ENCODE measurements around the gene MRPL43. TPM values are rescaled to one million over a fixed set of nuclear protein-coding genes. Genes with fewer than 3 reads are reported as not detected.

Gene MRPL43
- total and polyA plus RNA-seq, 10 of the 15 experiments (the other 5 are each of a cell fraction or from before 2014, with no cell fraction given): 16.6 to 108 (median 65.1) TPM

- 64% methylated on average over 10 of the region's 10 CpGs for WGBS (ENCODE audit: insufficient coverage, insufficient replicate concordance, low lambda C conversion rate, missing lambda C conversion rate)
- intact Hi-C loops (cut with micrococcal nuclease; ENCODE audit: unreplicated experiment) (no loop called here), in situ Hi-C loops (cut with MboI) (no loop called here)
- no peaks in the 10 kb centered on the region for H3K9me3 ChIP-seq (replicated peaks; ENCODE audit: control insufficient read depth, insufficient read depth, low read length)
- no peak overlapping the region for H3K4me2 ChIP-seq (ENCODE audit: control insufficient read depth, insufficient read depth)
- ChIA-PET POLR2A (interaction anchor here (0.6 kb wide), 1 partner anchor 170 kb away, joined by 3 read pairs; no protein-coding TSS in a partner anchor), CTCF (interaction anchor here (3.7 to 4.7 kb wide), 2 partner anchors 30 to 48 kb away, joined by 28 to 30 read pairs; no protein-coding TSS in a partner anchor), SMC1A (ENCODE audit: uncharacterized antibody, unreplicated experiment) (no interaction called here), RAD21 (ENCODE audit: unreplicated experiment) (interaction anchor here (1.8 kb wide), 1 partner anchor 47 kb away, joined by 8 read pairs; no protein-coding TSS in a partner anchor)
- H3K4me3 ChIP-seq: no peak overlapping the region
- DNase-seq (ENCODE audit: low read depth, low spot score) (no peak), FAIRE-seq (no peak), ATAC-seq (no peak)
- peaks cover 10% of the 10 kb centered on the region in 2 experiments; a peak in 3 of 4 replicates for H3K27me3 ChIP-seq (replicated peaks in 1 of 2; ENCODE audit: control insufficient read depth in 2 of 2, insufficient read depth in 2 of 2, low read length in 1 of 2)
- peaks cover 9% of the 10 kb centered on the region for H3K4me1 ChIP-seq (ENCODE audit: control insufficient read depth, insufficient read depth, low read length)
- no peak overlapping the region for H2AFZ ChIP-seq (ENCODE audit: control insufficient read depth, low read depth, low read length)
- no peaks in the 10 kb centered on the region for H3K79me2 ChIP-seq (ENCODE audit: control insufficient read depth, insufficient read depth, low read length)
- H4K20me1 ChIP-seq (ENCODE audit: control insufficient read depth, insufficient read depth): no peaks in the 10 kb centered on the region
- BruUV-seq (replicated peaks): no TSS peak
- no peak overlapping the region for H3K9ac ChIP-seq (ENCODE audit: control insufficient read depth, insufficient read depth, low read length)
- H3K36me3 ChIP-seq (ENCODE audit: control insufficient read depth in 2 of 2, insufficient read depth in 2 of 2, low read length in 1 of 2): no peaks in the 10 kb centered on the region
- no peak overlapping the region for H3K27ac ChIP-seq (ENCODE audit: control insufficient read depth, insufficient read depth)
- no peak for TF ChIP-seq LARP7 (IDR thresholded peaks at IDR 0.05)
- TF ChIP-seq SPI1 (IDR thresholded peaks at IDR 0.05; ENCODE audit: borderline replicate concordance, insufficient read depth, low read depth, low read length): no peak
- TF ChIP-seq HCFC1 (IDR thresholded peaks at IDR 0.05; ENCODE audit: low read length): no peak
- no peak for TF ChIP-seq E2F8 (IDR thresholded peaks at IDR 0.05; ENCODE audit: low read depth, partially characterized antibody)
- no peak for TF ChIP-seq ELK1 (IDR thresholded peaks at IDR 0.05; ENCODE audit: low read depth, low read length)
- TF ChIP-seq NRF1 (conservative IDR thresholded peaks at IDR 0.05; ENCODE audit: low read depth, low read length): no peak
- TF ChIP-seq HSF1 (IDR thresholded peaks at IDR 0.05; ENCODE audit: low read depth, low read length): no peak
- no peak for TF ChIP-seq E4F1 (IDR thresholded peaks at IDR 0.05; ENCODE audit: borderline replicate concordance, partially characterized antibody)
- TF ChIP-seq SUPT20H (IDR thresholded peaks at IDR 0.05; ENCODE audit: borderline replicate concordance, control insufficient read depth, low read depth, low read length): no peak
- TF ChIP-seq ZNF24 (IDR thresholded peaks at IDR 0.05): no peak
- TF ChIP-seq EZH2 (IDR thresholded peaks at IDR 0.05; ENCODE audit: borderline replicate concordance, control insufficient read depth, low read depth, low read length): no peak
- no peak for TF ChIP-seq CREM (IDR thresholded peaks at IDR 0.05; ENCODE audit: low read depth)
- no peak for TF ChIP-seq SIX5 (IDR thresholded peaks at IDR 0.05; ENCODE audit: low read depth, low read length, severe bottlenecking)
Observed at GRCh38 chr10:101020427-101021075, 33.3 kb upstream of the MRPL43 start.

Measured in GM12878 (cell line).